ENCODE measurements around the gene RABGAP1L.

- TF ChIP-seq BCL11A (IDR thresholded peaks at IDR 0.05; ENCODE audit: low read depth, low read length) (no peak), STAT1 (conservative IDR thresholded peaks at IDR 0.05) (no peak), E4F1 (IDR thresholded peaks at IDR 0.05; ENCODE audit: borderline replicate concordance, partially characterized antibody) (no peak), ZNF274 (IDR thresholded peaks at IDR 0.05; ENCODE audit: insufficient read depth, insufficient read length) (no peak), POLR2A (IDR thresholded peaks at IDR 0.05; ENCODE audit: low read depth, low read length) (no peak), SIN3A (IDR thresholded peaks at IDR 0.05; ENCODE audit: low read depth, low read length) (no peak), NFYA (IDR thresholded peaks at IDR 0.05; ENCODE audit: borderline replicate concordance, low read depth, low read length) (no peak), PBX3 (IDR thresholded peaks at IDR 0.05; ENCODE audit: insufficient replicate concordance, low read depth, low read length) (no peak)
- TF ChIP-seq, protein P1, sequence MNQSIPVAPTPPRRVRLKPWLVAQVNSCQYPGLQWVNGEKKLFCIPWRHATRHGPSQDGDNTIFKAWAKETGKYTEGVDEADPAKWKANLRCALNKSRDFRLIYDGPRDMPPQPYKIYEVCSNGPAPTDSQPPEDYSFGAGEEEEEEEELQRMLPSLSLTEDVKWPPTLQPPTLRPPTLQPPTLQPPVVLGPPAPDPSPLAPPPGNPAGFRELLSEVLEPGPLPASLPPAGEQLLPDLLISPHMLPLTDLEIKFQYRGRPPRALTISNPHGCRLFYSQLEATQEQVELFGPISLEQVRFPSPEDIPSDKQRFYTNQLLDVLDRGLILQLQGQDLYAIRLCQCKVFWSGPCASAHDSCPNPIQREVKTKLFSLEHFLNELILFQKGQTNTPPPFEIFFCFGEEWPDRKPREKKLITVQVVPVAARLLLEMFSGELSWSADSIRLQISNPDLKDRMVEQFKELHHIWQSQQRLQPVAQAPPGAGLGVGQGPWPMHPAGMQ (IDR thresholded peaks at IDR 0.05; ENCODE audit: borderline replicate concordance): no peak
Observed at GRCh38 chr1:174413632-174414031, 254.3 kb downstream of the RABGAP1L start.

Data from GM12878 (cell line).